ENCODE measurements around the gene H2BK1.

Gene H2BK1

DNA sequence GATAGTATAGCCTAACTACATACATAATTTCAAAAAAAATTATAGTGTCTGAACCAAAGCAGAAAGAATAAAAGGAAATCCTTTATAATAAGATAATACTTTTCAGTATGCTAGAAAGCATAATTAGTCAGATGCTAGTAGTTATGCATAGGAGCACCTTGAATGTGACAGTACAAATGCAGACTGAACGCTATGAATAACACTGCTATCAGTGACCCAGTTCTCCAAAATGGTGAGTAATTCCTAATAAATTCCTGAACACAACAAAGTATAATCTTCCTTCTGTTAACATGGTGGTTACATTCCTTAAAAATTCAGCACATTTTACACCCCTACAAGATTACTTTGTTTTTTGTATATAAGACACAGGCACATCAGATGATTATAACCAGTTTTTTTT lies 20.8 kb upstream of the H2BK1 start:
- no peak for DNase-seq

DNA sequence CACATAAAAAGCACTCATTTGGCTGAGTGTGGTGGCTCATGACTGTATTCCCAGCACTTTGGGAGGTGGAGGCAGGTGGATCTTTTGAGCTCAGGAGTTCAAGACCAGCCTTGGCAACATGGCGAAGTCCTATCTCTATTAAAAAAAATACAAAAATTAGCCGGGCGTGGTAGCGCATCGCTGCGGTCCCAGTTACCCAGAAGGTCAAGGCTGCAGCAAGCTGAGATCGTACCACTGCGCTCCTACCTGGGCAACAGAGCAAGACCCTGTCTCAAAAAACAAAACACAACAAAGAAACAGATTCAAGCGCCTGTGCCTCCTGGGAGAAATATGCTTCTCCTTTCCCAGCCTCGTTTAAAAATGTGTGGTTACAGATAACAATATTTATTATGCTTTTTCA lies 19.0 kb upstream of the H2BK1 start:
- no peak for DNase-seq

DNA sequence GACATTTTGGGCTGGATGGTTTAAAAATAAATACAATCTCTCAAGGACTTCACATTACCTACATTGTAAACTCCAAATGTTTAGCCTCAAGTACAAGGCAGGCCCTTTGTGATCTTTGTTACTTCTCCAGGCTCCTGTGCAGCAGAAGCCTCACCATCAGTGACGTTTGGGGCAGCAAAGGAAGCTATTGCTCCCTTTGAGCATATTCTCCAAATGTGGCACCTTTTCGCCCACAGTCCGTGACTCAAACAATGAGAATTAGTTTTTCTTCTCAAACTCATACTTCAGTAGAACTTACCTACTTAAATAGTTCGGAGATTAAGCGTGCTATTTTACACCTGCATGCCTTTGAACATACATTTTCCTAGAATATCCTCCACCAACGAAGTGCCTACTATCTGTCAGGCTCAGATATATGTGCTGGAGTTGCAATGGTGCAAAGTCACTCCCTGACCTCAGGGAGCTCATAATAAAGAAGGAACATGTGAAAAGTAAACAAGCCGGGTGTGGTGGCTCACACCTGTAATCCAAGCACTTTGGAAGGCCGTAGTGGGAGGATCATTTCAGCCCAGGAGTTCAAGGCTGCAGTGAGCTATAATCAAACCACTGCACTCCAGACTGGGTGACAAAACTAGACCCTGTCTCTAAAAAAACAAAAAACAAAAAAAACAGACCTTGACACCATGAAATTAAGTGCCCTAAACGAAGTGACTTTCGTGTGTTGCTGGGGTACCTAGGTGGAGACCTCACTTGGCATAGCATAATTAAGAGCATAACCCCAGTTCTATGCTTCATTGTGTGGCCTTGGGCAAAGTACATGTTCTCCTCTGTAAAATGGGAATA lies 18.0 kb upstream of the H2BK1 start:
- DNase-seq: no peak

DNA sequence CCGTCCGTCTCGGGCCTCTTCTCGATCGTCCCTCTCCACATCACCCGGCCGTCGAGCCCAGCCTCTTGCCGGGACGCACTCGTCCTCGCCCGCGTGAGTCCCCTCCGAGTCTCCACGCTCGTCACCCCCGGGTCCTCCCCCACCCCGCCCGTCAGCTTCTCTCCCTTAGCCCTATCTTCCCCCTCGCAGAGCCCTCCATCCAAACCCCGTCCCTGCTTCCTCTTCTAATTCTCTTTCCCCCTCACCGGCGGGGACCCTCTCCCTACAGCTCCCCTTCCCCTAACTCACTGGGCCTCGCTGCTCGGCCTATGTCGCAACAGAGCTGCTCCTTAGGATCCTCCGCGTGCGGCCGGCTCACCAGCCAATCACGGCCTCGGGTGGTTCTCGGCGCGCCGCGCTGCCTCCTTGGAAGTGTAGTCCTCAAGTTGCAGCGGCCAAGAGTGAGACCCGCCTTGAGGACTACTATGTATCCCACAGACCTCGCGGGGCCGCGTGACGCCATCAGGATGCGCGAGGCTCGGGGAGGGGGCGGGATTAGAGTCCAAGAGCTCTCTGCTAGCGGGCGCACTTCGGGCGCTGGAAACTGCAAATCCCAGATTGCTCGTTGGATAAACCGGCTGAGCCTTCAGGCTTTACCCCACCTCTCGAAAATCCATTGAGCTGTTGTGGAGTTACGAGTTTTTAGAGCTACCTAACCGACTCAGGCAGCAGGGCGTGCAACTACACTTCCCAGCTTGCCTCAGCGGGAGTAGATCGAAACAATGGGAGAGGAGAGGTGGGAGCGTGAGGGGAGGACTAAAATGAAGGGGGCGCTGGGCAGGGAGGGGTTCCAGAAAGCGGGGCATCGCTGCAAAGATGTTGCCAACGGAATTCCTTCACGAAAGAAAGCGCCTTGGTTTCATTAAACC lies 16.8 kb upstream of the H2BK1 start, which contains the start of gene ABCF2:
ABCF2 (minus strand) TSS at position 331 of the 908 bp plus-strand sequence. CDS start 747 bp downstream, outside the sequence.
- peak; percentile 96 for DNase-seq

DNA sequence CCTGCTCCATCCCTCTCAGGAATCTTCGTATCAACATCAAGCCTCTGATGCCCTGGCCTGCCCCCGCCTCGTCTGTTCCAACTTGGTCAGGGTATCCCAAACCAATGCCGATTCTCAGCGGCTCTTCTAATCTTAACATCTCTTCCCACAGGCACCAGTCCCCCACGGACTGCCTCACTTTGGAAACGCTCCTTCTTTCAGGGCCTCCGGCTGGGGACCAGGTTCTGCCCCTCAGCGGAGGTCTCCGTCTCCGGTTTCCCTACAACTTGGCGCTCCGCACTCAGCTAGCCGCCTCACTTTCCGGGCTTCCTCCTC lies 16.2 kb upstream of the H2BK1 start:
- no peak for DNase-seq

DNA sequence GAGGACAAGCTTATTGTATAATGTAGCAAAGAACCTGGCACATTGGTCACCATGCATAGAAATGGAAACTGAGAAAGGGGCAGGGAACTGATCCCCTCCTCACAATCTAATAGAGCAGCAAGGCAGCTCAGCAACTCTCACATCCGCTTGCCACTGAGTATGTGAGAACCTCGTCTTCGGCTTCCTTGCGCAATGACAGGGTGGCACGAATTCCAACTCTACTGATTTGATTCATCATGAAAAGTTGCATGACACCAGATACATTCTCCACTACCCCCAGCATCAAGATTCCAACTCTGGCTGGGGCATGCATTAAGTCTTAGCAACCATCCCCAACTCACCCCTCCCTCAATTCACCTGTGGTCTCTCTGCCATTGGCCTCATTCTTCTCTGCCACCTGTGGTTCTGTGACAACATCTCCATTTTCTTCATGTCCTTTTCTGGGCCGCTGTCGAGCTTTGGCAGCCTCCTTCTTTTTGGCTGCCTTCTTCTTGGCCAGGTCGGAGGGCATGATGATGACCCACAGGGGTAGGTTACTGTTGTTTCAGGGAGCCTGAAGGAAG lies 15.7 kb upstream of the H2BK1 start:
- DNase-seq: no peak

DNA sequence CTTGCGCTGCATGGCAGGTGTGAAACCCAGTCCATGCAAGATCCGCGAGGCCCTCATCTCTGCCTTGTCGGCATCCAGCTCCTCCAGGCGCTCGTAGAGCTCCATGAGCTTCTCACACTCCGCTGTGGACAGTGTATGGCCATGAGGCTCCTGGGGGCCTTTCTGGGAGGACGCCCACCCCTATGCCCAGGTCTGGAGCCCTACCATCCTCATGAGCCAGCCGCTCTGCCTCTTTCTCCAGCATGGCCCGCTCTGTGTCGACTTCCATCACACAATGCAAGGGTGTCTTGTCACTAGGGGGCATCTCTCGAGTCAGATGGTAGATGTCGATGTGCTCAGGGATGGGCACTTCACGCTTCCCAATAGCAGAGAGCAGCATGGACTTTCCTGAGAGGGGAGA lies 13.4 kb upstream of the H2BK1 start:
- no peak for DNase-seq

DNA sequence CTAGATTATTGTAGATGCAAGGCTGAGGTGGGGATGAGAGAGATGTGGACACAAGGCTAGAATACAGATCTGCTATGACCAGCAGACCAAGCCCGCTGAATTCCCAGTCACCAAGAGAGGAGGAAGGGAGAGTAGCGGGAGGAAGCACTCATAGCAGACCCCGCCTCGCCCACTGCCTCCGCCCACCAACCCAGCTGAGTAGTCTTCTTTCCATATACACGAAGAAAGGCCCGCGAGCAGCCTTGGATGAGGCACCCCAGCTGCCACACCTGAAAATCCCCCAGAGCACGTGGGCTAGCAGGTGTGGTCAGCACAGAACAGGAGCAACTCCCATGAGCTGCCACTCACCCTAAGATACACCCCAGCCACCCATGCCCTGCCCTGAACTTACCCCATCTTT lies 7.9 kb upstream of the H2BK1 start:
- DNase-seq: no peak

DNA sequence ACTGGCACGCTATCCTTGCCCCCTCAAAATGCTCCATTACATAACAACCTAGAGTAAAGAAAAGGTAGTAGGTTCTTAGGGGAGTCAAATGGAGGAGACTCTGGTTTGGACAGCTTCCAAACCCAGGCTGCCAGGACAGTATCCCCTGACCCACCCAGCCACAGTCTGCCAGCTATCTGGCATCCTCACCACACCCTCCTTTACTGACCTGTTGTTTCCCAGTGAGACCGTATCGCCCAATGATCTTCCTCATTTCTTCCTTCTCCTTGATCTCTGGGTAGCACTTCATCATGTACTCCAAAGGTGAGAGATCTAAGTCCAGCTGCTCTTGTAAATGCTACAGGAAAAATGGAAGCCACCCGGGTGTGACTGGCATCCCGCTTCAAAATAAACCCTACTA lies 5.1 kb upstream of the H2BK1 start:
- no peak for DNase-seq

DNA sequence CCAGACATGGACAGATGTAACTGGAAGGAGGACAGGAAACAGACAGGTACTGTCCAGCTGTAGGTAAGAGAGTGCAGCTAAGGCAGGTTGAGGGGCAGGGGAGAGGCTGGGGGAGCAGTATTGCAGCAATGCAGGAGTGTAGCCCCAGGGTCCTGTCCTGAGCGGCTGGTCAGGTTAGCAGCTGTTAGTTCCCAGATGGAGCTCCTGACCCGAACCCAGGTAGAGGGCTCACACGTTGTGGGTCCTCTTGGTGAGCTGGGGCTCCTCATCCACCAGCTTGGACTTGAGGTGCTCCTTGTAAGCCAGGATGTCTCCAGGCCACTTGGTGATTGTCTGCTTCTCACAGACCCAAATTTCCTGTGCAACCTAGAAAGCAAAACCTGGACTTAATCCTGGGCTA lies 3.5 kb upstream of the H2BK1 start:
- no peak for DNase-seq

DNA sequence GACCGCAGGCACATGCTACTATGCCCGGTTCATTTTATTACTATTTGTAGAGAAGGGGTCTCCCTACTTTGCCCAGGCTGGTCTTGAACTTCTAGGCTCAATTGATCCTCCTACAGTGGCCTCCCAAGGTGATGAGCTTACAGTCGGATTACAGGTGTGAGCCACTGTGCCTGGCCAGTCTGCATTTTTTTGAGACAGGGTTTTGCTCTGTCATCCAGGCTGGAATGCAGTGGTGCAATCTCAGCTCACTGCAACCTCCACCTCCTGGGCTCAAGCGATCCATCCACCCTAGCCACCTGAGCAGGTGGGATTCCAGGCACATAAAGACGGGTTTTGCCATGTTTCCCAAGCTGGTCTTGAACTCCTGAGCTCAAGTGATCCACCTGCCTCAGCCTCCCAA lies 2.3 kb upstream of the H2BK1 start:
- no peak for DNase-seq

DNA sequence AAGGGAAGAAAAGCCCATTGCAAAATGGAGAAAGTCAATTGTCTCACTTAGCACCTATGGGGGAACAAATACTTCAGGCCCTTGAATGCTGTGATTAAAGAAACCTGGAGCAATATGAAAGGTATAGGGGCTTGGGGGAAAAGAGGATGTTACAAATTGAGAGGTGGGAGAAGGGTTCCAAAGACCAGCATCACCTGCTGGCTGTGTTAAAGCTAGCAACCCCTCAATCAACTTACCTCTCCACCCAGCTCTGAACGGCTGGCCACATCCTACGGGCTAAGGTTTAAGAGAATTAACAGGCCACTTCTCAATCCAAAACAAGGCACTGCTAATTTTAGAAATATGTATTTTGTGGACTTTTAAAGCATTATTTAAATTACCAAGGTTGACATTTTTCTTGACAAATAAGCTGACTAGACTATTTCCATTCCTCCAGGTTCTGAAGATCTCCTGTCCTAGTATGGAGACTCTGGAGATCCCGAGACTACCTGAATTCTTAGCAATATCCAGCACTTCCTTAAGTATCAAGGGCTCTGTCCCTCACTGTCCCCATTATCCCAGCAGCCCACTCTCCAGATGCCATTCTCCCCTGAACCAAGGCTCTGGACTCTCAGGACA lies 976 bp upstream of the H2BK1 start:
- no peak for DNase-seq

DNA sequence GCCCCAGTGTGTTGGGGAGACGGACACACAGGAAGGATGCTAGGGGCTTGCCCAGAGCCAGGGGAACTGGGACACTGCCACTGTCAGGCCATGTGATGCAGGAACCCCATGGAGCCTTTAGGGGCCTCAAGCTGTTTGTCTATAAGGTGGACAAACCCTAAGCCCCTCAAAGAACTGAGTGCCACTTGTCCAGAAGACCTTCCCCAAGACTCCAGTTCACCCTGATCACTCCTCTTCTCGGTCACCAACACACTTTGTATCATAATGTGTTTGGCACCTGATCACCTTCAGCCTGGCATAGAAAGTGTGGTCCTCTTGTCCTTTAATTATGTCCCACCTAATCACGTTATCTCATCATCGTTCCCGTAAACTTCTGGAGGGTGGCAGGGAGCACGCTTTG lies 700 bp downstream of the H2BK1 start:
- no peak for DNase-seq

DNA sequence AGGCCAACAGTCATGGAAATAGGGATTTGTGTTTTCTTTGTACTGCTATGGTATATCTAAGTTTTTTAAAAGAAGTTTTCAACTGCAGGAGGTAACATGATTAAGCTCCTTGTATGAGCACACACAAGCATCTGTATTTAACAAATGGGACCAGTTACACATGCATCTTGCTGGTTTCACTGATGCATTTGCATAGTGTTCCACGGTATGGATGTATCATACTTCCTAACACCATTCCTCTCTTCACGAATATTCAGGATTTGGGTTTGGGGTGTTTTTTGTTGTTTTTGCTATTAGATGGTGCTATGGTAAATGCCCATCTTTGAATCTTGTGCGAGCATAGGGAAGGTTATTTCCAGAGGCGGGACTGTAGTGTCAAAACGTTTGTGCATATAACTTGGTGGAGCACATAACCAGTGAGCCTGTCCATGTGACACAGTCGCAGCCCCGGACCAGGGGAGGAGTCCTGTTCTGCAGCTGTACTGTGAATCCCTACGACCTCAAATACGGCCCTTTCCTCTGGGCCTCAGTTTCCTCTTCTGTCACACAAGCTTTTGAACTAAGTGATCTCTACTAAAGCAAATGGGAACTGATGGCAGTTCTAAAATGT lies 1.9 kb downstream of the H2BK1 start:
- no peak for DNase-seq

DNA sequence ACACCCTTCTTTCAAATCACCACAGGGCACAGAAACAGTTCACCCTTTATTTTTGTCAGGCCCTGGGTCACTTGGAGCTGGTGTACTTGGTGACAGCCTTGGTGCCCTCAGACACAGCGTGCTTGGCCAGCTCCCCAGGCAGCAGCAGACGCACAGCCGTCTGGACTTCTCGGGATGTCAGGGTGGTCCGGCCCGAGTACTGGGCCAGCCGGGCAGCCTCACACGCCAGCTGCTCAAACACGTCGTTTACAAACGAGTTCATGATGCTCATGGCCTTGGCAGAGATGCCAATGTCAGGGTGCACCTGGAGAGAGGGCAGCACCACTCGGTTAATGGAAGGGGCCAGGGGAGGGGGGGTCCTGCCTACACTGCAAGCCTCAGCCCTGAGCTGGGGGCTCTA lies 2.5 kb downstream of the H2BK1 start:
- no peak for DNase-seq

DNA sequence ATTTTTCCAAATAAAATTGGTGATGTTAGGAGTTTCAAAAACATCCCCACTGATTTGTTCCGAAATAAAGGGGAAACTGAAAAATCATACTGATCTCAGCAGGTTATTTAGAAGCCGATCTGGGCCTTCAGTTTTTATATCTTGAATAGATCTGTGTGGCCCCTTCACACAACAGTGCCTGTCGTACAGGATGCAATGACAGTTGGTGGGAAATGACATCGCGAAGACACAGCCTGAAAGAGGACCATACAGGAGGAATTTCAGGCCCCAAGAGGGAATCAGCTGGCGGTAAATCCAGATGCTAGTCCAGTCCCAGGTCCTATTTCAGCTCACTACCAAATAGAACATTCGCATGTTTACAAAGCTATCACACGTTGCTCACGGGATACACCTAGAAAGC lies 3.0 kb downstream of the H2BK1 start:
- no peak for DNase-seq

DNA sequence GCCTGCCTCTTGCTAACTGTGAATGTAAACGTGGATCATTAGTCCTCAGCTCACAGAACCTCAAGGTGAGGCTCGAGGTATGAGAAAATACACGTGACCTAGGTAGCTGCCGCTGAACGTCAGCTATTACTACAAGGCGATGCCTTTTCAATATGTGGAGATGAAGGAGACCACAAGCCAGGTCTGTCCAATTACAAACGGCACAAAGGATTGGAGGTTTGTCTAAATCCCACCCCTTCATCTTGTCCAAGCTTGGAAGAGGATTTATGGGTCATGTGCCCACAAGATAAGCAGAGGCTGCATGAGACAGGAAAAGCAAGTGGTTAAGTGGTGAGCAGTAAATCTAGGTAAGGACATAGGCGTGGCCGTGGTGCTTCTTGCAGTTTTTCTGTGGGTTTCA lies 3.4 kb downstream of the H2BK1 start:
- no peak for DNase-seq

DNA sequence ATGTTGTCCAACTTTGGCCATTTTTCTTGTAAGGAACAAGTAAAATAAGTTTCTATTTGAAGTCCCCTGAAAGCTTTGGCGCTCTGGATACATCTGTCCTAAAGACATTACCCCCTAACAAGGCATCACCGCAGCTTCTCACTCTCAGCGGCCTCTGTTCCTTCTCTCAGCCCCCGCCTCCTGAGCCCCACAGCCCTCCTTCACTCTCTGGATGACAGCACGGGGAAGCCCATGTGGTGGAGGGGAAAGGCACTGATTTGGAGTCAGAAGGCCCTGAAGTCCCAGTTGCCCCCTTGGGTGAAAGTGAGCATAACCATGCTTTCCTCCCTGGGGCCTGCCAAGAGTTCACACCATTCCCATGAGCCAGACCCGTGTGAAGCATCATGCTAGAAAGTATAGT lies 4.6 kb downstream of the H2BK1 start:
- DNase-seq: no peak

DNA sequence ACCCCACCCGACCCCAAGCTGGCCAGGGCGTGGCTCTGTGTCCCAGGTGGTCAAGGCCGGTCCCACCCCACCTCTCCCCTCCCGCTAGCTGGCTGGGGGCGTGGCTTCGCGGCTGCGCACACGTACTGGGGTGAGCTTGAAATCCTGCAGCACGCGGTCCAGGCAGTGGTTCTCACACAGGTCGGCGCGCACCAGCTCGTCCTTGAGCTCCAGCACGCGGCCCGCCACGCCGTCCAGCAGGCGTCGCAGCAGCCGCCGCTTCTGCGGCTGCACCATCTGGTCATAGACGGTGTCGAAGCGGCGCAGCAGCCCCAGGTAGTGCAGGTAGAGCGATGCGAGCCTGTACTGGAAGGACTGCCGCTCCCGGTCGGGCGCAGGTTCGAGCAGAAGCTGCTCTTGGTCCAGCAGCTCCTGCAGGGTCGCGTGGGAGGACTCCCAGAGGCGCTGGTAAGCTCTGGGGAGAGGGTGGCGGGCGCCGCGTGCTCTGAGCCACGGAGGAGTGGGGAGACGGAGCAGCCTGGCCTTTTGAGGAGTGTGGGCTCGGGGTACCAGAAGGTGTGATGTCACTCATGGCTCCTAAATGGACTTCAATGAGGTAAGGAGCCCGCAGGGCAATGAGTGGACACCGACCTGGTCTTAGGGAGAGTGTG lies 5.8 kb downstream of the H2BK1 start:
- DNase-seq: no peak

DNA sequence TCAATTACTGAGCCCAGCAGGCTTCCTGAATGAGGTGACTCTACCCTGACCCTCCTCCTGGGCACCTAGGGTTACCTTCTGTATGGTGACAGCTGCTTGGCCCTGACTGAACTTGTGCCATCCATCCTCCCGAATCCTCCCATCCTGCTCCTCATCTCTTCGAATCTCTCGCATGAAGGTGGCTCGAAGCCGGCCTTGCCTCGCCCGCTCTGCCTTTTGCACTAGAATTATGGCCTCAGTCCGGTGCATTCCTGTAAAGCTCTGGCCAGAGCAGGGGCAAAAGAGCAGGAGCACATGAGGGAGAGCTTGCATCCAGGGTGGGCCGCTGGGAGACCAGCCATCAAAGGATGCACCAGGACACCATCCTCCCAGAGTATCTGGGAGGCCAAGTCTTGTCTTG lies 7.5 kb downstream of the H2BK1 start:
- DNase-seq: no peak

DNA sequence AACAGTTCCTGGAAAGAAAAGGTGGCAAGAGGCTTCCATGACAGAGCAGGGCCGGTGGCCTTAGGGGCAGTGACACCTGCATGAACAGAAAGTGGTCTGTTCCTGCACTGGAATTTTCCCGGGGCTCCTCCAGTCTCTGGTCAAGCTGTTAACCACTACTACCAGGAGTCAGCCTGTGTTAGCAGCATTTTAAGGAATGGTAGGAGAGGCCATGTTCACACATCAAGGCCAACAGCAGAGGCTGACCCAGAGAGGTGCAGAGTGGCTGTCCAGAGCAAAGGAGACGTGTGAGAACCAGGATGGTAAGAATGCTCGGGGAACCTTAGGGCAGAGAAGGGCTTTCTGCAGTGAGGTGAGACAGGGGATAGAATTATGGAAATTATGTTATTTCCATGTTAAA lies 8.5 kb downstream of the H2BK1 start:
- no peak for DNase-seq

DNA sequence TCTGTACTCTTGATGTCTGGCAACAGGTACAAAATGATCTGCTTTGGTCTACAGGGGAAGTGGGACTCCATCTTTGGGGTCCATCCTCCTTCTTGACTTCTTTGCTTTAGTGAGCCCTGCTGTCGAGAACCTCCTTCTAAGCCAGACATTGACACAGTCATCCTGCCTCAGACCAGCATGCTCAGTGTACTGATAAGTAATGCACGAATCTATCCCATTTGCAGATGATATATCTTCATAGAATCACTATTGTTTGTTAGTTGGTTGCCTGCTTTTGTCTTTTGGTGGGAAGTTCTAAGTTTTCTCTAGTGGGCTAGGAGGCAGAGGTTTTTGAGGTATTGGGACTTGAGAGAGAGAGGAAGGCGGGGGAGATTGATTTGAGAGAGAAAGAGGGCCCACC lies 8.9 kb downstream of the H2BK1 start:
- no peak for DNase-seq
